GM12864 (cell line): ENCODE results near the gene ASIC2.

Experiments used
- DNase-seq: peaks from one replicate; pipeline ENCODE4 v3.0.0-alpha.2; 2011; ENCODE audit warnings: low read depth
- H3K4me3 ChIP-seq: 2 replicates; pipeline ENCODE4 v1.5.1; 2011; ENCODE audit warnings: mild to moderate bottlenecking, low read depth, low read length, control low read depth
- CTCF ChIP-seq: IDR thresholded peaks from 2 replicates; pipeline ENCODE4 v1.5.1; 2011; ENCODE audit warnings: low read depth, mild to moderate bottlenecking, moderate library complexity, low read length, control low read depth, inconsistent platforms; ENCODE audit errors: missing control alignments

Gene ASIC2

GRCh38 chr17:33217891-33218290, 75.2 kb downstream of the ASIC2 start:
- DNase-seq, result no peak
- H3K4me3 ChIP-seq, result no peak overlapping the region

GRCh38 chr17:33214996-33215395, 78.1 kb downstream of the ASIC2 start:
- no peak for TF ChIP-seq CTCF
- H3K4me3 ChIP-seq, result no peak overlapping the region
- DNase-seq, result no peak

More at GRCh38 chr17:33217891-33218290, 75.2 kb downstream of the ASIC2 start:
- TF ChIP-seq CTCF, result no peak

- no peak for TF ChIP-seq CTCF
- no peak overlapping the region for H3K4me3 ChIP-seq
- no peak for DNase-seq
Measured at GRCh38 chr17:33210285-33210684, 82.8 kb downstream of the ASIC2 start.

GRCh38 chr17:33209671-33210070, 83.4 kb downstream of the ASIC2 start:
- no peak for TF ChIP-seq CTCF
- DNase-seq, result no peak
- H3K4me3 ChIP-seq, result no peak overlapping the region

GRCh38 chr17:33207231-33207630, 85.9 kb downstream of the ASIC2 start:
- no peak for TF ChIP-seq CTCF
- no peak for DNase-seq
- H3K4me3 ChIP-seq, result no peak overlapping the region

- TF ChIP-seq CTCF, result no peak
- H3K4me3 ChIP-seq, result no peak overlapping the region
- DNase-seq, result no peak
Measured at GRCh38 chr17:33205552-33205951, 87.5 kb downstream of the ASIC2 start.

GRCh38 chr17:33204701-33205100, 88.4 kb downstream of the ASIC2 start:
- no peak for TF ChIP-seq CTCF
- no peak overlapping the region for H3K4me3 ChIP-seq
- DNase-seq, result no peak
